PC-3 (cell line): ENCODE results near the gene TBC1D12. TPM values are rescaled to one million over a fixed set of nuclear protein-coding genes. Genes with fewer than 3 reads are reported as not detected.

ENCODE experiments used
- ATAC-seq: fragments of 200-7000 bp; cut with Tn5 transposase; 2 replicates; pipeline ENCODE4 v1.9.1; 2020; ENCODE audit warnings: mild to moderate bottlenecking, moderate library complexity
- BruUV-seq: library from RNA; stranded (reverse); fragments of 400-500 nt; replicated peaks from 2 replicates; lab custom pipeline; 2021; lab: Mats Ljungman, UMichigan
- CTCF ChIA-PET: fragments of 300-600 bp; sonication (Branson Sonifier 250); formaldehyde crosslinking; loops from one replicate; lab custom pipeline; 2022; ENCODE audit warnings: antibody characterized with exemption; lab: Charles Lee
- POLR2A ChIA-PET: fragments of 300-600 bp; sonication (Branson Sonifier 250); formaldehyde crosslinking; loops from one replicate; lab custom pipeline; 2022; ENCODE audit warnings: antibody characterized with exemption; ENCODE audit not compliant: unreplicated experiment; lab: Charles Lee
- DNase-seq: peaks from one replicate; pipeline ENCODE4 v3.0.0-alpha.2; 2015
- H2AFZ ChIP-seq: fragments of 300-600 bp; sonication (generic); 2 replicates; pipeline ENCODE4 v1.6.0; 2016; ENCODE audit warnings: antibody characterized with exemption, low read length
- H3F3A ChIP-seq: fragments of 300-600 bp; sonication (generic); one replicate; pipeline ENCODE4 v1.6.0; 2017; ENCODE audit warnings: antibody characterized with exemption, low read length, control low read depth, mild to moderate bottlenecking; ENCODE audit not compliant: unreplicated experiment
- H3K27ac ChIP-seq: fragments of 300-600 bp; sonication (generic); 2 replicates; pipeline ENCODE4 v1.5.1; 2016; ENCODE audit warnings: mild to moderate bottlenecking, low read length
- H3K27me3 ChIP-seq: fragments of 300-600 bp; sonication (generic); 2 replicates; pipeline ENCODE4 v1.6.1; 2016; ENCODE audit warnings: low read length, mixed read lengths
- H3K36me3 ChIP-seq: fragments of 300-600 bp; sonication (generic); 2 replicates; pipeline ENCODE4 v1.6.1; 2016; ENCODE audit warnings: low read depth, mixed run types, low read length, mixed read lengths
- H3K4me1 ChIP-seq: fragments of 300-600 bp; sonication (generic); 2 replicates; pipeline ENCODE4 v1.5.1; 2016; ENCODE audit warnings: low read length; ENCODE audit not compliant: insufficient read depth
- H3K4me2 ChIP-seq: fragments of 300-600 bp; sonication (generic); 2 replicates; pipeline ENCODE4 v1.6.0; 2016; ENCODE audit warnings: low read length
- H3K4me3 ChIP-seq: fragments of 300-600 bp; sonication (generic); 2 replicates; pipeline ENCODE4 v1.5.1; 2016; ENCODE audit warnings: mild to moderate bottlenecking, low read length, mixed read lengths
- H3K79me2 ChIP-seq: fragments of 300-600 bp; sonication (generic); 2 replicates; pipeline ENCODE4 v1.6.1; 2017; ENCODE audit warnings: low read length, mixed read lengths
- H3K9ac ChIP-seq: fragments of 300-600 bp; sonication (generic); 2 replicates; pipeline ENCODE4 v1.6.0; 2016; ENCODE audit warnings: mild to moderate bottlenecking, low read length
- H3K9me2 ChIP-seq: fragments of 300-600 bp; sonication (generic); replicated peaks from 2 replicates; pipeline ENCODE4 v1.6.1; 2016; ENCODE audit warnings: mixed run types, low read length, mixed read lengths
- H3K9me3 ChIP-seq: fragments of 300-600 bp; sonication (generic); 2 replicates; pipeline ENCODE4 v1.6.1; 2016; ENCODE audit warnings: low read length, mixed read lengths
- H4K20me1 ChIP-seq: fragments of 300-600 bp; sonication (generic); 2 replicates; pipeline ENCODE4 v1.6.1; 2016; ENCODE audit warnings: low read length, mixed read lengths
- EZH2 ChIP-seq: fragments of 300-600 bp; sonication (generic); IDR thresholded peaks from one replicate; pipeline ENCODE4 v1.6.1; 2017; ENCODE audit warnings: antibody characterized with exemption, mild to moderate bottlenecking, low read length; ENCODE audit not compliant: unreplicated experiment
- EZH2phosphoT487 ChIP-seq: fragments of 300-600 bp; sonication (generic); IDR thresholded peaks from 2 replicates; pipeline ENCODE4 v1.6.1; 2018; ENCODE audit warnings: mild to moderate bottlenecking, antibody characterized with exemption, low read length, borderline replicate concordance
- intact Hi-C: fragments of 100-400 bp; cut with micrococcal nuclease; formaldehyde crosslinking; loops from 2 replicates; pipeline ENCODE4 v1.9.0; 2023
- total RNA-seq: library from RNA; depleted of rRNA; stranded (reverse); fragments of >200 nt; gene quantifications from 2 replicates; pipeline ENCODE4 v1.2.3, GENCODE V29; 2014
- TF ChIP-seq, protein P1 (sequence below): fragments of 300-600 bp; sonication (generic); conservative IDR thresholded peaks from 2 replicates; pipeline ENCODE4 v1.5.1; 2017; ENCODE audit warnings: antibody characterized with exemption, low read depth, mild to moderate bottlenecking, low read length

The TBC1D12 gene
- total RNA-seq, 1 experiment from 2014 or later = 4.5 TPM

DNA sequence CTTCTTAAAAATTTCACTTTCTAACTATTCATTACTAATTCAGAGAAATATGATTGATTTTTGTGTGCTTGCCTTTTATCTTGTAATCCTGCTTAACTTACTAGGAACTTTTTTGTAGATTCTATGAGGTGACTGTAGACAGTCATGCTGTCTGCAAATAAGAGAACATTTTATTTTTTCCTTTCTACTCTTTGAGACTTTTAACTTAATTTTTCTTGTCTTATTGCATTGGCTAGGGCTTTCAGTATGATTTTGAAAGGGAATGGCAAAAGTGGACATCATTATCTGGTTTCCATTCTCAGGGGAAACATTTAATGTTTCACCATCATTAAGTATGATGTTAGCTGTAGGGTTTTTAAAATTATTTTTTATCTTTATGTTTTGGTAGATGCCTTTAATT is 23.6 kb downstream of the TBC1D12 start:
- ATAC-seq (no peak), DNase-seq (no peak)
- no peaks in the 10 kb centered on the region for H3K9me2 ChIP-seq
- no TSS peak for BruUV-seq
- H3K4me1 ChIP-seq = no peaks in the 10 kb centered on the region
- H3K27me3 ChIP-seq = no peaks in the 10 kb centered on the region
- H3K4me3 ChIP-seq = no peak overlapping the region
- no peaks in the 10 kb centered on the region for H3K36me3 ChIP-seq
- H3K79me2 ChIP-seq = peaks cover 49% of the 10 kb centered on the region
- no peak overlapping the region for H3K9ac ChIP-seq
- H3F3A ChIP-seq = no peaks in the 10 kb centered on the region
- H3K9me3 ChIP-seq = no peaks in the 10 kb centered on the region
- intact Hi-C loops = no loop called here
- no peak overlapping the region for H3K27ac ChIP-seq
- H2AFZ ChIP-seq = no peak overlapping the region
- ChIA-PET CTCF (no interaction called here), POLR2A (no interaction called here)
- H4K20me1 ChIP-seq = no peaks in the 10 kb centered on the region
- no peak overlapping the region for H3K4me2 ChIP-seq
- TF ChIP-seq EZH2 = no peak
- TF ChIP-seq, protein P1, sequence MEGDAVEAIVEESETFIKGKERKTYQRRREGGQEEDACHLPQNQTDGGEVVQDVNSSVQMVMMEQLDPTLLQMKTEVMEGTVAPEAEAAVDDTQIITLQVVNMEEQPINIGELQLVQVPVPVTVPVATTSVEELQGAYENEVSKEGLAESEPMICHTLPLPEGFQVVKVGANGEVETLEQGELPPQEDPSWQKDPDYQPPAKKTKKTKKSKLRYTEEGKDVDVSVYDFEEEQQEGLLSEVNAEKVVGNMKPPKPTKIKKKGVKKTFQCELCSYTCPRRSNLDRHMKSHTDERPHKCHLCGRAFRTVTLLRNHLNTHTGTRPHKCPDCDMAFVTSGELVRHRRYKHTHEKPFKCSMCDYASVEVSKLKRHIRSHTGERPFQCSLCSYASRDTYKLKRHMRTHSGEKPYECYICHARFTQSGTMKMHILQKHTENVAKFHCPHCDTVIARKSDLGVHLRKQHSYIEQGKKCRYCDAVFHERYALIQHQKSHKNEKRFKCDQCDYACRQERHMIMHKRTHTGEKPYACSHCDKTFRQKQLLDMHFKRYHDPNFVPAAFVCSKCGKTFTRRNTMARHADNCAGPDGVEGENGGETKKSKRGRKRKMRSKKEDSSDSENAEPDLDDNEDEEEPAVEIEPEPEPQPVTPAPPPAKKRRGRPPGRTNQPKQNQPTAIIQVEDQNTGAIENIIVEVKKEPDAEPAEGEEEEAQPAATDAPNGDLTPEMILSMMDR = no peak
- no peak for TF ChIP-seq EZH2phosphoT487

- ChIA-PET CTCF (no interaction called here), POLR2A (no interaction called here)
- no peaks in the 10 kb centered on the region for H3F3A ChIP-seq
- no peaks in the 10 kb centered on the region for H3K36me3 ChIP-seq
- ATAC-seq (no peak), DNase-seq (no peak)
- H3K4me2 ChIP-seq = no peak overlapping the region
- H3K27me3 ChIP-seq = no peaks in the 10 kb centered on the region
- H4K20me1 ChIP-seq = no peaks in the 10 kb centered on the region
- H3K9ac ChIP-seq = no peak overlapping the region
- H3K4me3 ChIP-seq = no peak overlapping the region
- no TSS peak for BruUV-seq
- no peak overlapping the region for H3K27ac ChIP-seq
- H3K9me3 ChIP-seq = no peaks in the 10 kb centered on the region
- no peak overlapping the region for H2AFZ ChIP-seq
- peaks cover 39% of the 10 kb centered on the region for H3K79me2 ChIP-seq
- H3K9me2 ChIP-seq = no peaks in the 10 kb centered on the region
- TF ChIP-seq EZH2phosphoT487 (no peak), EZH2 (no peak)
- TF ChIP-seq, protein P1 = no peak
- H3K4me1 ChIP-seq = no peaks in the 10 kb centered on the region
- intact Hi-C loops = no loop called here
These were observed 24.8 kb downstream of the TBC1D12 start for GRCh38 chr10:94427166-94427565.

DNA sequence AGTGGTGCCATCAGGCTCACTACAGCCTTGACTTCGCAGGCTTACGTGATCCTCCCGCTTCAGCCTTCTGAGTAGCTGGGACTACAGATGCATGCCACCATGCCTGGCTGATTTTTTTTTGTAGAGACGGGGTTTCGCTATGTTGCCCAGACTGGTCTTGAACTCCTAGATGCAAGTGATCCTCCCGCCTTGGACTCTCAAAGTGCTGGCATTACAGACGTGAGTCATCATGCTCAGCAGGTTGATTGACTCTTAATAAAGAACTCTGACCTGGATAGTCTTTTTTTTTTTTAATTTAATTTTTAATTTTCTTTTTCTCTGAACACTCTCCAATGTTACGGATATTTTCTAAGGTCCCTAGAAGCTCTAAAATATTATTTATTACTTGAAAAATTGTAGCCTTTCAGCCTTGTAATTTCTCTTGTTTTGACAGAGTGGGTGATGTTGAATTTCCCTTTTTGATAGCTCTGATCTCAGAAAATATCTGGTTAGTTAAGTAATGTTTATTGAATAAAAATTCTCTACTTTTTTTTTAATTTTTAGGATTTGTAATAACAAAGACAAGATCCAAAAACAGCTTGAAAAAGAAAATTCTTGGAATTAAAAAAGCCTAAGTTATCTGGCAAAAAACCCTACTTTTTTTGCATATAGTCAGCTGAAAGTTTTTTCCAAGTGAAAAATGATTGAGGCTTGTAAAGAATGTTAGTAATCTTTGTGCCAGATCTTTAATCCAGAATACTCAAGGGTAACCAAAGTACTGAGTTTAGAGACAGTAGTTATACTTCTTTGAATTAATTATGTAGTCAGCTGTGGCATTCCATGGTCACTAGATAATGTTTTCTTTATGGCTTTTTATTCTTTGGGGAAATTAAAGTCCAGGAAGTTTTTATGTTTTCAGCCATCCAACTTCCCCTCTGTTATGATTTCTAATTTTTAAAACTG is 26.7 kb downstream of the TBC1D12 start:
- CTCF ChIA-PET = interaction anchor here (0.7 kb wide), 1 partner anchor 11 kb away, joined by 3 read pairs; no protein-coding TSS in a partner anchor
- TF ChIP-seq EZH2phosphoT487 = no peak
- TF ChIP-seq, protein P1 = no peak
- no TSS peak for BruUV-seq

More for the DNA sequence above, 26.7 kb downstream of the TBC1D12 start:
- Histone ChIP-seq H3K4me1 (no peaks in the 10 kb centered on the region), H2AFZ (no peak overlapping the region), H3K9me2 (no peaks in the 10 kb centered on the region), H3K36me3 (no peaks in the 10 kb centered on the region), H3K9me3 (no peaks in the 10 kb centered on the region), H3F3A (no peaks in the 10 kb centered on the region), H3K27ac (no peak overlapping the region), H3K79me2 (peaks cover 26% of the 10 kb centered on the region), H4K20me1 (no peaks in the 10 kb centered on the region), H3K4me3 (no peak overlapping the region), H3K4me2 (no peak overlapping the region), H3K27me3 (no peaks in the 10 kb centered on the region), H3K9ac (no peak overlapping the region)
- POLR2A ChIA-PET = no interaction called here
- no peak for ATAC-seq
- intact Hi-C loops = no loop called here
- no peak for DNase-seq
